H1 (cell line): Measurements from ENCODE around the gene ATP6V0A1. TPM values are rescaled to one million over a fixed set of nuclear protein-coding genes. Genes with fewer than 3 reads are reported as not detected.

Experiments
- CTCF ChIA-PET: fragments of 300-600 bp; sonication (Branson Sonifier 250); formaldehyde crosslinking; loops from one replicate; lab custom pipeline; 2021; ENCODE audit not compliant: partially characterized antibody; lab: Charles Lee
- POLR2A ChIA-PET: fragments of 300-600 bp; sonication (Branson Sonifier 250); formaldehyde crosslinking; loops from one replicate; lab custom pipeline; 2021; ENCODE audit warnings: inconsistent platforms; ENCODE audit not compliant: partially characterized antibody; lab: Charles Lee
- DNase-seq, 2 experiments: peaks; one replicate each; pipeline versions ENCODE4 v3.0.0 to v3.0.0-alpha.2; 2010 to 2022; ENCODE audit warnings: low spot score in 2 of 2, low read depth in 1 of 2, mixed read lengths in 1 of 2
- FAIRE-seq: peaks from 2 replicates; lab custom pipeline; 2011; peaks lifted over from hg19 to GRCh38; lab: Jason Lieb, UNC
- H2AFZ ChIP-seq: 2 replicates; pipeline ENCODE4 v1.8.1; 2012; ENCODE audit warnings: low read length, inconsistent platforms
- H2AK5ac ChIP-seq: 2 replicates; pipeline ENCODE4 v1.6.1; 2013; ENCODE audit warnings: low read depth, low read length
- H2BK120ac ChIP-seq: replicated peaks from 2 replicates; pipeline ENCODE3; 2013; ENCODE audit warnings: low read depth, low read length, inconsistent platforms
- H2BK12ac ChIP-seq: 2 replicates; pipeline ENCODE4 v1.6.1; 2013; ENCODE audit warnings: low read depth, low read length
- H2BK15ac ChIP-seq: 2 replicates; pipeline ENCODE4 v1.6.1; 2013; ENCODE audit warnings: low read length
- H2BK20ac ChIP-seq: 2 replicates; pipeline ENCODE4 v1.6.1; 2013; ENCODE audit warnings: low read length
- H2BK5ac ChIP-seq: 2 replicates; pipeline ENCODE4 v1.6.1; 2013; ENCODE audit warnings: low read depth, low read length
- H3K14ac ChIP-seq: 2 replicates; pipeline ENCODE4 v1.6.1; 2013; ENCODE audit warnings: inconsistent platforms; ENCODE audit not compliant: insufficient read length
- H3K18ac ChIP-seq: 2 replicates; pipeline ENCODE4 v1.6.1; 2013; ENCODE audit warnings: low read length; ENCODE audit errors: extremely low read depth
- H3K23ac ChIP-seq: 2 replicates; pipeline ENCODE4 v1.6.1; 2013; ENCODE audit warnings: inconsistent platforms; ENCODE audit not compliant: insufficient read length
- H3K23me2 ChIP-seq: 2 replicates; pipeline ENCODE4 v1.6.1; 2013; ENCODE audit warnings: low read depth, low read length
- H3K27ac ChIP-seq: 2 replicates; pipeline ENCODE4 v1.6.1; 2011; ENCODE audit warnings: low read depth, low read length, inconsistent platforms
- H3K27me3 ChIP-seq, 4 experiments: replicated peaks in 1 of 4; 1 replicate in 1 of 4; 2 replicates in 3 of 4; pipeline versions ENCODE4 v1.6.1 to v1.8.1; 2011 to 2013; ENCODE audit warnings: low read length in 3 of 4, mild to moderate bottlenecking in 3 of 4, inconsistent platforms in 2 of 4, mixed read lengths in 2 of 4, moderate library complexity in 1 of 4; ENCODE audit not compliant: control insufficient read depth in 3 of 4, insufficient read depth in 3 of 4; ENCODE audit errors: extremely low read depth in 1 of 4
- H3K36me3 ChIP-seq, 4 experiments: 2 replicates each; pipeline versions ENCODE4 v1.6.1 to v1.8.1; 2011 to 2013; ENCODE audit warnings: mild to moderate bottlenecking in 4 of 4, low read length in 3 of 4, moderate library complexity in 2 of 4, control low read depth in 1 of 4, inconsistent platforms in 1 of 4; ENCODE audit not compliant: insufficient read depth in 4 of 4, control insufficient read depth in 2 of 4
- H3K4ac ChIP-seq: replicated peaks from 2 replicates; pipeline ENCODE3; 2013; ENCODE audit warnings: low read length, low read depth, mixed read lengths, inconsistent platforms; ENCODE audit not compliant: insufficient read length
- H3K4me1 ChIP-seq, 4 experiments: replicated peaks in 1 of 4; 1 replicate in 1 of 4; 2 replicates in 3 of 4; pipeline versions ENCODE4 v1.6.1 to v1.8.1; 2011 to 2013; ENCODE audit warnings: low read length in 3 of 4, inconsistent platforms in 2 of 4, mixed read lengths in 1 of 4; ENCODE audit not compliant: insufficient read depth in 4 of 4, control insufficient read depth in 3 of 4
- H3K4me2 ChIP-seq, 2 experiments: 2 replicates each; pipeline versions ENCODE4 v1.6.1 to v1.8.1; 2011 to 2013; ENCODE audit warnings: low read depth in 2 of 2, low read length in 2 of 2, control low read depth in 1 of 2, inconsistent platforms in 1 of 2, mild to moderate bottlenecking in 1 of 2; ENCODE audit not compliant: insufficient read depth in 1 of 2
- H3K4me3 ChIP-seq, 4 experiments: fragments of 200-600, 300-600 bp in 1 of 4; sonication (generic), shearing (Covaris generic), sonication (Bioruptor Twin) in 1 of 4; 2 replicates each; pipeline versions ENCODE4 v1.5.1 to v1.8.1; 2011 to 2016; ENCODE audit warnings: low read length in 4 of 4, low read depth in 3 of 4, control low read depth in 2 of 4, inconsistent platforms in 2 of 4, mild to moderate bottlenecking in 2 of 4, mixed read lengths in 1 of 4, moderate library complexity in 1 of 4; ENCODE audit not compliant: insufficient read depth in 2 of 4; ENCODE audit errors: extremely low read depth in 1 of 4
- H3K56ac ChIP-seq: replicated peaks from 2 replicates; pipeline ENCODE3; 2013; ENCODE audit warnings: low read depth, mild to moderate bottlenecking, mixed read lengths, low read length, inconsistent platforms; ENCODE audit not compliant: insufficient read length
- H3K79me1 ChIP-seq: 2 replicates; pipeline ENCODE4 v1.6.1; 2013; ENCODE audit warnings: low read depth, low read length, control low read depth
- H3K79me2 ChIP-seq, 2 experiments: 2 replicates each; pipeline versions ENCODE4 v1.6.1 to v1.8.1; 2012 to 2013; ENCODE audit warnings: low read length in 2 of 2, mild to moderate bottlenecking in 2 of 2, inconsistent platforms in 1 of 2; ENCODE audit not compliant: insufficient read depth in 2 of 2, control insufficient read depth in 1 of 2
- H3K9ac ChIP-seq, 4 experiments: replicated peaks in 1 of 4; 1 replicate in 1 of 4; 2 replicates in 3 of 4; pipeline versions ENCODE4 v1.6.1 to v1.8.1; 2011 to 2013; ENCODE audit warnings: low read depth in 3 of 4, low read length in 3 of 4, control low read depth in 2 of 4, mild to moderate bottlenecking in 2 of 4, moderate library complexity in 2 of 4, inconsistent platforms in 1 of 4; ENCODE audit errors: extremely low read depth in 1 of 4
- H3K9me3 ChIP-seq, 2 experiments: 2 replicates each; pipeline versions ENCODE4 v1.6.1 to v1.8.1; 2012 to 2013; ENCODE audit warnings: mild to moderate bottlenecking in 2 of 2, moderate library complexity in 2 of 2, control low read depth in 1 of 2, inconsistent platforms in 1 of 2, low read depth in 1 of 2, low read length in 1 of 2, mixed read lengths in 1 of 2; ENCODE audit not compliant: insufficient read depth in 2 of 2
- H4K20me1 ChIP-seq, 2 experiments: replicated peaks in 1 of 2; 2 replicates each; pipeline versions ENCODE3 to v1.8.1; 2011 to 2013; ENCODE audit warnings: inconsistent platforms in 2 of 2, low read length in 2 of 2, mild to moderate bottlenecking in 1 of 2; ENCODE audit not compliant: insufficient read depth in 2 of 2, control insufficient read depth in 1 of 2
- H4K5ac ChIP-seq: 2 replicates; pipeline ENCODE4 v1.6.1; 2013; ENCODE audit warnings: low read length, low read depth, mixed read lengths, inconsistent platforms; ENCODE audit not compliant: insufficient read length
- H4K8ac ChIP-seq: 2 replicates; pipeline ENCODE4 v1.8.0; 2013; ENCODE audit warnings: mild to moderate bottlenecking, moderate library complexity, low read length, inconsistent platforms; ENCODE audit not compliant: insufficient read depth; ENCODE audit errors: extremely low read depth
- H4K91ac ChIP-seq: replicated peaks from 2 replicates; pipeline ENCODE3; 2013; ENCODE audit warnings: low read length, mixed read lengths, inconsistent platforms; ENCODE audit not compliant: insufficient read length
- BCL11A ChIP-seq, 2 experiments: IDR thresholded peaks; one replicate each; pipeline ENCODE4 v1.6.1; 2011; ENCODE audit warnings: low read depth in 2 of 2, low read length in 2 of 2, mild to moderate bottlenecking in 2 of 2
- HDAC2 ChIP-seq, 2 experiments: fragments of 300-600 bp in 1 of 2; sonication (generic) in 1 of 2; IDR thresholded peaks; 2 replicates each; pipeline ENCODE4 v1.6.1; 2011 to 2012; ENCODE audit warnings: low read depth in 2 of 2, low read length in 2 of 2, mild to moderate bottlenecking in 2 of 2, moderate library complexity in 2 of 2, borderline replicate concordance in 1 of 2, inconsistent platforms in 1 of 2
- HDAC6 ChIP-seq: IDR thresholded peaks from one replicate; pipeline ENCODE4 v1.7.1; 2012; ENCODE audit warnings: low read depth, mild to moderate bottlenecking, inconsistent platforms, low read length, moderate library complexity
- RBBP5 ChIP-seq: IDR thresholded peaks from 2 replicates; pipeline ENCODE4 v1.7.1; 2012; ENCODE audit warnings: low read depth, mild to moderate bottlenecking, inconsistent platforms, low read length, moderate library complexity, borderline replicate concordance
- SAP30 ChIP-seq: fragments of 300-600 bp; sonication (generic); IDR thresholded peaks from 2 replicates; pipeline ENCODE4 v1.7.1; 2012; ENCODE audit warnings: low read length, moderate library complexity, mild to moderate bottlenecking, inconsistent platforms; ENCODE audit not compliant: insufficient read depth, insufficient replicate concordance
- SIN3A ChIP-seq, 2 experiments: IDR thresholded peaks in 1 of 2; conservative IDR thresholded peaks in 1 of 2; 2 replicates each; pipeline ENCODE4 v1.6.1; 2011 to 2012; ENCODE audit warnings: low read length in 2 of 2, improper control_type of control experiment in 1 of 2, low read depth in 1 of 2, mild to moderate bottlenecking in 1 of 2
- SIX5 ChIP-seq: IDR thresholded peaks from 2 replicates; pipeline ENCODE4 v1.6.1; 2011; ENCODE audit warnings: mild to moderate bottlenecking, low read depth, low read length
- SP4 ChIP-seq: IDR thresholded peaks from 2 replicates; pipeline ENCODE4 v1.6.1; 2012; ENCODE audit warnings: low read length, inconsistent platforms
- SRF ChIP-seq: IDR thresholded peaks from 2 replicates; pipeline ENCODE4 v1.6.1; 2011; ENCODE audit warnings: mild to moderate bottlenecking, low read depth, low read length, moderate library complexity
- TCF12 ChIP-seq: IDR thresholded peaks from 2 replicates; pipeline ENCODE4 v1.6.1; 2011; ENCODE audit warnings: low read depth, mild to moderate bottlenecking, low read length
- YY1 ChIP-seq: IDR thresholded peaks from 2 replicates; pipeline ENCODE4 v1.6.1; 2011; ENCODE audit warnings: low read depth, mild to moderate bottlenecking, low read length
- WGBS, 2 experiments: shearing (Covaris generic) in 1 of 2; methylation state at CpG; one replicate each; pipeline versions ENCODE4 v1.1.6 to v1.1.7; 2013 to 2015; ENCODE audit warnings: low lambda C conversion rate in 2 of 2, mixed read lengths in 2 of 2, inconsistent platforms in 1 of 2, low coverage in 1 of 2, missing lambda C conversion rate in 1 of 2; ENCODE audit not compliant: insufficient replicate concordance in 2 of 2, insufficient coverage in 1 of 2, insufficient read length in 1 of 2; ENCODE audit errors: extremely low coverage in 1 of 2, missing lambda C conversion rate in 1 of 2; 5-methylcytosine and 5-hydroxymethylcytosine counted together
- polyA plus RNA-seq, 7 experiments: library from polyadenylated mRNA; depleted of rRNA in 3 of 7; stranded (reverse) in 5 of 7; unstranded in 2 of 7; fragments of >200 nt in 5 of 7; fragments of 200-250 nt in 2 of 7; gene quantifications; 1 replicate in 5 of 7; 2 replicates in 1 of 7; 4 replicates in 1 of 7; pipeline versions ENCODE4 v1.2.1 to v1.2.3, GENCODE V29; 2011 to 2013; ENCODE audit warnings: missing spikeins in 2 of 7, mixed read lengths in 2 of 7
- total RNA-seq: library from RNA; stranded (reverse); fragmentation: NEBNext Ultra II Directional; extraction: Animal tissue kit (Norgen Biotek cat#: 25700); gene quantifications from 2 replicates; pipeline ENCODE4 v1.2.1, GENCODE V29; 2021

ATP6V0A1 gene
- total and polyA plus RNA-seq, 2 of the 8 experiments (the other 6 are each of a cell fraction or from before 2014, with no cell fraction given): 55.3 to 63.4 TPM

- no peak for FAIRE-seq
- ChIA-PET POLR2A (interaction anchor here (0.7 kb wide), 1 partner anchor 123 kb away, joined by 3 read pairs; no protein-coding TSS in a partner anchor), CTCF (interaction anchor here (1.0 to 2.4 kb wide), 7 partner anchors 10 to 307 kb away, joined by 3 to 11 read pairs (median 5); partner anchors contain the start of gene CAVIN1)
- peaks cover 0 to 17% of the 10 kb centered on the region in 2 experiments; a peak in 2 of 4 replicates for H3K79me2 ChIP-seq
- peaks cover 0 to 6% of the 10 kb centered on the region in 2 experiments for H4K20me1 ChIP-seq
- no peaks in the 10 kb centered on the region for H3K9me3 ChIP-seq
- H3K23ac ChIP-seq: no peak overlapping the region
- no peak overlapping the region for H2BK20ac ChIP-seq
- peak overlapping the region; percentile 49 to 87 (median 75) for H3K4me3 ChIP-seq
- no peak overlapping the region for H4K91ac ChIP-seq
- H4K8ac ChIP-seq: no peak overlapping the region
- H3K4ac ChIP-seq: no peak overlapping the region
- 31% methylated on average over 11 of the region's 11 CpGs; no CpG with 5 or more reads in 1 of the 2 experiments for WGBS, 2 experiments
- no peak overlapping the region for H3K14ac ChIP-seq
- H3K79me1 ChIP-seq: no peaks in the 10 kb centered on the region
- no peak for DNase-seq
- H2AK5ac ChIP-seq: no peak overlapping the region
- H3K18ac ChIP-seq: no peak overlapping the region
- H2BK15ac ChIP-seq: no peak overlapping the region
- no peak overlapping the region for H2BK5ac ChIP-seq
- no peak overlapping the region for H2BK12ac ChIP-seq
- H3K4me1 ChIP-seq: peaks cover 0 to 8% (median 4%) of the 10 kb centered on the region in 4 experiments; a peak in 3 of 7 replicates
- peaks cover 2% of the 10 kb centered on the region for H3K23me2 ChIP-seq
- peak overlapping the region; percentile 41 to 74 for H3K4me2 ChIP-seq
- H3K36me3 ChIP-seq: peaks cover 0 to 6% (median 3%) of the 10 kb centered on the region in 4 experiments; a peak in 3 of 8 replicates
- no peak overlapping the region for H3K27ac ChIP-seq
- H2BK120ac ChIP-seq: no peak overlapping the region
- no peaks in the 10 kb centered on the region for H3K27me3 ChIP-seq
- H4K5ac ChIP-seq: no peak overlapping the region
- peak overlapping the region; percentile 74; the same call in 1 of the 2 replicates for H2AFZ ChIP-seq
- H3K9ac ChIP-seq: peak overlapping the region in 3 of 4 experiments; percentile 46 to 79 (median 47); a peak in 2 of 7 replicates
- H3K56ac ChIP-seq: no peak overlapping the region
- TF ChIP-seq YY1: no peak
- TF ChIP-seq TCF12: no peak
- TF ChIP-seq HDAC2 (IDR thresholded peaks at IDR 0.05; ENCODE audit: borderline replicate concordance in 1 of 2, low read depth in 2 of 2, low read length in 2 of 2): 0 out of 4 replicates have a peak, but pooled peaks of 1 of the 2 experiments have one; percentile 12
- peak; percentile 22 for TF ChIP-seq SAP30
- no peak for TF ChIP-seq HDAC6
- no peak for TF ChIP-seq SRF
- no peak for TF ChIP-seq SIX5
- peak in 1 of 2 experiments; percentile 50; a peak in 1 of 4 replicates for TF ChIP-seq SIN3A (conservative IDR thresholded peaks at IDR 0.05 in 1 of 2, IDR thresholded peaks at IDR 0.05 in 1 of 2; ENCODE audit: low read depth in 1 of 2, low read length in 2 of 2)
- no peak for TF ChIP-seq BCL11A (IDR thresholded peaks at IDR 0.05; ENCODE audit: low read depth in 2 of 2, low read length in 2 of 2)
- no peak for TF ChIP-seq SP4
- TF ChIP-seq RBBP5: no peak
Observed at GRCh38 chr17:42459256-42459800, 650 bp downstream of the ATP6V0A1 start.
